MG63 (cell line): ENCODE results near the gene RASGRF1. TPM values are rescaled to one million over a fixed set of nuclear protein-coding genes. Genes with fewer than 3 reads are reported as not detected.

Experiments used
- DNase-seq: peaks from one replicate; pipeline ENCODE4 v3.0.0-alpha.2; 2020
- H3K27me3 ChIP-seq: fragments of 250-450 bp; sonication (Bioruptor Pico); 2 replicates; pipeline ENCODE4 v1.5.1; 2020; ENCODE audit warnings: mild to moderate bottlenecking, moderate library complexity
- H3K36me3 ChIP-seq: fragments of 250-450 bp; sonication (Bioruptor Pico); 2 replicates; pipeline ENCODE4 v1.5.1; 2020; ENCODE audit warnings: mild to moderate bottlenecking, moderate library complexity
- H3K4me3 ChIP-seq: fragments of 250-450 bp; sonication (Bioruptor Pico); 2 replicates; pipeline ENCODE4 v1.5.1; 2020; ENCODE audit warnings: mild to moderate bottlenecking, moderate library complexity
- H3K9me3 ChIP-seq: fragments of 250-450 bp; sonication (Bioruptor Pico); 2 replicates; pipeline ENCODE4 v1.5.1; 2020; ENCODE audit warnings: mild to moderate bottlenecking, moderate library complexity
- total RNA-seq: library from RNA; depleted of rRNA; stranded (reverse); fragments of >200 nt; shearing (Covaris generic); gene quantifications from 2 replicates; pipeline ENCODE4 v1.2.3, GENCODE V29; 2014; ENCODE audit warnings: low replicate concordance

RASGRF1 gene
- total RNA-seq, 1 experiment from 2014 or later: not detected

- Histone ChIP-seq H3K9me3 (no peaks in the 10 kb centered on the region), H3K36me3 (no peaks in the 10 kb centered on the region), H3K27me3 (no peaks in the 10 kb centered on the region), H3K4me3 (no peak overlapping the region)
- peak; percentile 63 for DNase-seq
Observed at GRCh38 chr15:78979456-78980320, 110.9 kb downstream of the RASGRF1 start.

GRCh38 chr15:78978601-78979179 is 111.9 kb downstream of the RASGRF1 start:
- no peak for DNase-seq
- Histone ChIP-seq H3K36me3 (no peaks in the 10 kb centered on the region), H3K9me3 (no peaks in the 10 kb centered on the region), H3K4me3 (no peak overlapping the region), H3K27me3 (no peaks in the 10 kb centered on the region)

DNA sequence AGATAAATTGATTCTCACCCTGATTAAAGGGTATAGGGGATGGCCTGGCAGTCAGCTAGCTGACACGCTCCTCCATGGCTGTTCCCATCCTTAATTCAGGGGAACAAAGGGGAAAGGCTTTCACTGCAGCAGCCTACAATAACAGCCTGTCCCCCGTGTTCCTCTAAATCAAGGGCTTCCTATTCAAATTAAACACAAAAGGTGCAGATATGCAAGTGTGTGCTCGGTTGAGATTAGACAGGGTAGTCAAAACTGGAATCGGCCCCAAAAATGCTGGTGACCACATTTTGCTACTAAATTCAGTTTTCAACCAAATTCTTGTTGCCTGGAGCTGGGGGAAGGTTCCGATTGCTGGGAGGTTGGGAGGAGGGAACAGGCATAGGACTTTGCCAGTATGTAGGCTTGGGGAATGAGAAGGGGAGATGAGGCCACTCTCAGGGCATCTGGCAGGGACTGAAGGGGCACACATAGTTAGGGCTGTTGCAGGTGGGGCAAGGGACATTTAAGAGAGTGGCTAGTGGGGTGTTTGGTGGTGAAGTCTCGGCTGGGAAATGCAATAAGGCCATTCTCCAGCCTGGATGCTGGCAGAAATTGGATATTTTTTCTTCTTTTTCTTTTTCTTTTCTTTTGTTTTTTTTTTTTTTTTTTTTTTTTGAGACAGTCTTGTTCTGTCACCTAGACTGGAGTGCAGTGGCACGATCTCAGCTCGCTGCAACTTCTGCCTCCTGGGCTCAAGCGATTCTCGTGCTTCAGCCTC is 112.8 kb downstream of the RASGRF1 start:
- Histone ChIP-seq H3K4me3 (no peak overlapping the region), H3K27me3 (no peaks in the 10 kb centered on the region), H3K9me3 (no peaks in the 10 kb centered on the region), H3K36me3 (no peaks in the 10 kb centered on the region)
- no peak for DNase-seq

- Histone ChIP-seq H3K9me3 (no peaks in the 10 kb centered on the region), H3K36me3 (no peaks in the 10 kb centered on the region), H3K27me3 (no peaks in the 10 kb centered on the region), H3K4me3 (no peak overlapping the region)
- DNase-seq: no peak
Observed at GRCh38 chr15:78977091-78977571, 113.4 kb downstream of the RASGRF1 start.

DNA sequence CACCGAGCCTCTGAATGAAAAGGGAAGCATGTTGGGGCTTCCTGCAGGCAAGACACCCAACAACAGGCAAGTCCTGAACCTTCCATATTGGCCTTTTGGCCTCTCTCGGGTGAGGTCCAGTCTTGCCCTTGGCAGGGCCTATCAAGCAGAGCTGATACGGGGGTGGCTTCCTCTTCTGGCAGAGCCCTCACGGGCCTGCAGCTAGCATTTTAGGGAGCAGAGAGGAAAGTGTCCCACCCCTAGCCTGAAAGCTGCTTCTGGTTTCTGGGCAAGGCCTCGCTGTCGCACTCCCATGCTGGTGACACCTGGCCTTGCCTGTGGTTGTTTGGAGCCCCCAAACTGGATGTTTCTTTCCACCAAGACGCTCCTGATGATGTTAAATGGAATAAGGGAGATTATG is 113.9 kb downstream of the RASGRF1 start:
- DNase-seq: no peak
- H3K9me3 ChIP-seq: no peaks in the 10 kb centered on the region
- H3K27me3 ChIP-seq: no peaks in the 10 kb centered on the region
- no peaks in the 10 kb centered on the region for H3K36me3 ChIP-seq
- H3K4me3 ChIP-seq: no peak overlapping the region

DNA sequence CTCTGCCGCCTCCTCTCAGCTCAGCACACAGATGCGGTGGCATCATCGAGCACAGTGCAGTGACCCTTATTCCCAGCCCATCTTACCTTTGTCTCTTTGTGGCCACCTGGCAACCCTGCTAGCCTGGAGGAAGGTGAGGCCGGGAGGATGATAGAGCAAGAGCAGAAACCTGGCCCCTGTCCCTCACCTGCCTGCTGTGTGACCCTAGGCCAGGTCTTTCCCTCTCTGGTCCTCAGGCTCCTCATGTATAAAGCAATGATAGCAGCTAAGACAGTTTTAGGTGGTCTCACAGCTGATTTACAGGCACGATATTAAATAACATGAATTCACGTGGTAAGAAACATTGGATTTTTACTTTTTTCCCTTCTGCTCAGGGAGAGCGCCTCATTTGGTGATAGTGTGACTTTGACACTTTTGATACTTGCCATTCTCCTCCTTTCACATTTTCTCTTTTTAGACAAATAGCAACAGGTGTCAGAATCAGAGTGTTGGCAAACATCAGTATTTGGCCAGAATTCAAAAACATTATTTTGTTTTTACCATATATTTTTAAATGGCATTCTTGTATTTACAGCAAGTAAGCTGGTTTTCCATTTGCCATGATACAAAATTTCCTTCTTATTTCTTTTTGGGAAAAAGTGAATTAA is 116.2 kb downstream of the RASGRF1 start:
- no peaks in the 10 kb centered on the region for H3K36me3 ChIP-seq
- no peaks in the 10 kb centered on the region for H3K9me3 ChIP-seq
- no peaks in the 10 kb centered on the region for H3K27me3 ChIP-seq
- H3K4me3 ChIP-seq: no peak overlapping the region
- DNase-seq: no peak

DNA sequence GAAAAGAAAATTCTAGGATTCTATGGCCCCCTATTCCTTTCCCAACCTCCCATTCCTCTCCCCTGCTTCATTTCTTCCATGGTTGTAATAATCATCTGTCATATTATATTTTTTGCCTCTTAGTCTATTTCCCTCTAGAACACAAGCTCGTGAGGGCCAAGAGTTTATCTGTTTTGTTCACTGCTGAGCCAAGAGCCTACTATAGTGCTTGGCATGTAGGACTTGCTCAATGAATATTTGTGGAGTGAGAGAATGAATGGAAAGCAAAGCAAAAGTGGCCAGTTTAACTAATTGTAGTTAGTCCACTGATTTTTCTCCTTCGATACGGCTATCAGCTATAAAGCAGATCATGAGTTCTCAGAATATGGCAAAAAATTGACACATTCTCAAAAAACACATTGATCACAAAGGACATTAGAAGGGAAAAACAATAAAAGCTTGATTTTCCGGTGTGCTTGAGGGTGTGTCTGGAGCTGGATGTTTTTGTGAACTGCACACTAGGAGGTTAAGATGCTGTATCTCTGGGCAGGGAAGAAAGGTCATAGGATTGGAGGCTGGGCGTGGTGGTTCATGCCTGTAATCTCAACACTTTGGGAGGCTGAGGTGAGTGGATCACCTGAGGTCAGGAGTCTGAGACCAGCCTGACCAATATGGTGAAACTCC is 120.8 kb downstream of the RASGRF1 start:
- Histone ChIP-seq H3K27me3 (no peaks in the 10 kb centered on the region), H3K4me3 (no peak overlapping the region), H3K36me3 (no peaks in the 10 kb centered on the region), H3K9me3 (no peaks in the 10 kb centered on the region)
- no peak for DNase-seq

DNA sequence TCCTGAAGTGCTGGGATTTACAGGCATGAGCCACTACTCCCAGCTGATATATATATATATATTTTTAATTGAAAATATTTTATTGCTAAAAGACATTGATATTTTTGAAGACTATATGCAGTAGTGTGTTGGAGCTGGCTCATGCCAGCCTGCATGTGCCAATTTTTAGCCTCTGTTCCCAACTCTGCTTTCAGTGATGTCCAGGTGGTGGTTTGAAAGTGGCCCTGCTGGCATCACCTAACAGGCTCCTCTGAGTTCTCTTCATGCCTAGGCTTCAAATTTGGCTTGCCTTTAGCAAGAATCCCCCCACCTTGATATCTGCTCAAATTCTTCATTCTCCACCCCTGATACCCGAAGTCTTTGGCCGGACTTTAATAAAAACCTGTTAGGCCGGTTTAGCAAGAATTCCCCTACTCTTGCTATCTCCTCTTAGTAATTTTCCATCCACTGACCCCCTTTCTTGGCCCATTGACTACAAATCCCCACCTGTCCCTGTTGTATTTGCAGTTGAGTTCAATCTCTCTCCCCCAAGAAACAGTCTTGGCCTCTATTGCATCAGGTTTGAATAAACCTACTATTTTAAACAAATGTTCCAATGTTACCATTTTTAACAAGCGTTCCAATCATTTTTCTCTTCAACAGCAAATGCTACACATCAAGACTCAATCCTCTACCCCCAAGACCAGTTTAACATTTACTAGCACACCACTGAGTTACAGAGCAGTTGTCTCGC is 121.9 kb downstream of the RASGRF1 start:
- Histone ChIP-seq H3K4me3 (no peak overlapping the region), H3K36me3 (no peaks in the 10 kb centered on the region), H3K9me3 (no peaks in the 10 kb centered on the region), H3K27me3 (no peaks in the 10 kb centered on the region)
- DNase-seq: no peak

DNA sequence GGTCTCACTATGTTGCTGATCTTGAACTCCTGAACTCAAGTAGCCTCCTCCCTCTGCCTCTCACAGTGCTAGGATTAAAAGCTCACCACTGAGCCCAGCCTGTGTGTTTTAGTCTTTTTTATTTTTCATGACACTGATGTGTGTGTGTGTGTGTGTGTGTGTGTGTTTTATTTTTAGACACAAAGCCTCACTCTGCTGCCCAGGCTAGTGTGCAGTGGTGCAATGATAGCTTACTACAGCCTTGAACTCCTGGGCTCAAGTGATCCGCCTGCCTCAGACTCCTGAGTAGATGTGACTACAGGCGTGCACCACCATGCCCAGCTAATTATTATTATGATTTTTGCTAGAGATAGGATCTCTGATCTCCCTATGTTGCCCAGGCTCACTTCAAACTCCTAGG is 122.5 kb downstream of the RASGRF1 start:
- no peak for DNase-seq
- H3K4me3 ChIP-seq: no peak overlapping the region
- no peaks in the 10 kb centered on the region for H3K36me3 ChIP-seq
- no peaks in the 10 kb centered on the region for H3K9me3 ChIP-seq
- H3K27me3 ChIP-seq: no peaks in the 10 kb centered on the region

DNA sequence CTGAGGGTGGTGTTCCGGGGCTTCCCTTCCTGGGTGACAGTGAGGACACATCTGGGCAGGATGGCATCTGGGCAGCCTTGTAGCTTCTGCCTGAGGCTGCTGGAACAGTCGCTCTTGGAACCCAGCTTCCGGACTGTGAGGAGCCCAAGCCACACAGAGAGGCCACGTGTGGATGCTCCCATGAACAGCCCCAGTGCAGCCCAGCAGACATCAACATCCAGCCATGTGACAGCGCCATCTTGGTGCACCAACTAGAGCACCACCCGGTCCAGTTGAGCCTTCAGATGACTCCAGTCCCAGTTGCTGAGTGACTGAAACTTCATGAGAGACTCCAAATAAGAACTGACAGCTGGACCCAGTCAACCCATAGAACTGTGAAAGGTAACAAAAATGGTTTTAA is 130.3 kb downstream of the RASGRF1 start:
- Histone ChIP-seq H3K36me3 (no peaks in the 10 kb centered on the region), H3K9me3 (no peaks in the 10 kb centered on the region), H3K4me3 (no peak overlapping the region), H3K27me3 (no peaks in the 10 kb centered on the region)
- DNase-seq: no peak

- no peaks in the 10 kb centered on the region for H3K36me3 ChIP-seq
- H3K9me3 ChIP-seq: no peaks in the 10 kb centered on the region
- H3K4me3 ChIP-seq: no peak overlapping the region
- DNase-seq: no peak
- H3K27me3 ChIP-seq: no peaks in the 10 kb centered on the region
Observed at GRCh38 chr15:78959360-78959759, 131.2 kb downstream of the RASGRF1 start.

- no peaks in the 10 kb centered on the region for H3K36me3 ChIP-seq
- no peak overlapping the region for H3K4me3 ChIP-seq
- DNase-seq: no peak
- no peaks in the 10 kb centered on the region for H3K27me3 ChIP-seq
- H3K9me3 ChIP-seq: no peaks in the 10 kb centered on the region
Observed at GRCh38 chr15:78957416-78958093, 133.0 kb downstream of the RASGRF1 start.

GRCh38 chr15:78956937-78957336 is 133.6 kb downstream of the RASGRF1 start:
- H3K4me3 ChIP-seq: no peak overlapping the region
- no peaks in the 10 kb centered on the region for H3K27me3 ChIP-seq
- DNase-seq: no peak
- H3K36me3 ChIP-seq: no peaks in the 10 kb centered on the region
- H3K9me3 ChIP-seq: no peaks in the 10 kb centered on the region

GRCh38 chr15:78955355-78955754 is 135.2 kb downstream of the RASGRF1 start:
- no peak overlapping the region for H3K4me3 ChIP-seq
- no peaks in the 10 kb centered on the region for H3K27me3 ChIP-seq
- no peaks in the 10 kb centered on the region for H3K36me3 ChIP-seq
- H3K9me3 ChIP-seq: no peaks in the 10 kb centered on the region
- no peak for DNase-seq

DNA sequence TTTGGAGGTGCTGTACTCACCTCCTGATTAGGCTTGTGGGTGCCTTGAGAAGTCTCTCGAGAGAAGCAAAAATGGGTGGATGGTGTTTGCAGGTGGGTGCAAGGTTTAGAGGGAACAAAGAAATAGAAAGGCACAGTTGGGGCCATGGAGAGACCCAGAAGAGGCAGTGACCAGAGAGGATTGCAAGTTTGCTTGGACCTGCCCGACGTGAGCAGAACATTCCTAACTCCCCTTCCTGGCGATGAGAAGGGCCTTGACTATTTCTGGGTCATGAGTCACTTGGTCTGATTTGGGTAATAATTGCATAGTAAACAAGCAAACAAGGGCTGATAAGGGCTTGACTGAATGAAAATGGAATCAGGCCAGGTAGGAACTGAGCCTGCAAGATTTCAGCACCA is 138.7 kb downstream of the RASGRF1 start:
- Histone ChIP-seq H3K4me3 (no peak overlapping the region), H3K27me3 (no peaks in the 10 kb centered on the region), H3K36me3 (no peaks in the 10 kb centered on the region), H3K9me3 (no peaks in the 10 kb centered on the region)
- DNase-seq: no peak
